Upper lobe of right lung (tissue), 1 donor: ENCODE measurements around the gene MAP3K9. TPM values are rescaled to one million over a fixed set of nuclear protein-coding genes. Genes with fewer than 3 reads are reported as not detected.

Source experiments
- ATAC-seq: fragments of 200-7000 bp; cut with Tn5 transposase; one replicate; pipeline ENCODE4 v1.9.1; 2020; ENCODE audit warnings: mild to moderate bottlenecking, moderate library complexity
- DNase-seq: peaks from one replicate; pipeline ENCODE4 v3.0.0-alpha.2; 2020
- H3K27ac ChIP-seq: fragments of 200-600 bp; one replicate; pipeline ENCODE4 v1.8.0; 2022
- H3K27me3 ChIP-seq: fragments of 200-600 bp; one replicate; pipeline ENCODE4 v1.8.0; 2022; ENCODE audit warnings: mild to moderate bottlenecking
- H3K36me3 ChIP-seq: fragments of 200-600 bp; one replicate; pipeline ENCODE4 v1.8.0; 2022
- H3K4me1 ChIP-seq: fragments of 200-600 bp; one replicate; pipeline ENCODE4 v1.8.0; 2022
- H3K4me3 ChIP-seq: fragments of 200-600 bp; one replicate; pipeline ENCODE4 v1.8.0; 2022; ENCODE audit warnings: mild to moderate bottlenecking
- H3K9me3 ChIP-seq: fragments of 200-600 bp; one replicate; pipeline ENCODE4 v1.8.0; 2022
- CTCF ChIP-seq: fragments of 200-600 bp; IDR thresholded peaks from one replicate; pipeline ENCODE4 v1.8.0; 2022; ENCODE audit warnings: antibody characterized with exemption
- intact Hi-C: fragments of 100-400 bp; cut with DNase I; formaldehyde crosslinking; loops from one replicate; pipeline ENCODE4 v1.11.0; 2022
- total RNA-seq: library from RNA; stranded (reverse); fragmentation: NEBNext Ultra II Directional; extraction: Animal tissue kit (Norgen Biotek cat#: 25700); gene quantifications from one replicate; pipeline ENCODE4 v1.2.1, GENCODE V29; 2021
- donor health status: DM: no; HTN: yes; CAD: no; lungs with severe emphysema.

The MAP3K9 gene
- total RNA-seq, 1 donor from 2014 or later = 12.0 TPM

- no peaks in the 10 kb centered on the region for H3K36me3 ChIP-seq
- ATAC-seq (no peak), DNase-seq (no peak)
- intact Hi-C loops = no loop called here
- no peak for TF ChIP-seq CTCF
- H3K4me1 ChIP-seq = no peaks in the 10 kb centered on the region
- H3K9me3 ChIP-seq = no peaks in the 10 kb centered on the region
- no peak overlapping the region for H3K27ac ChIP-seq
- H3K4me3 ChIP-seq = no peak overlapping the region
- no peaks in the 10 kb centered on the region for H3K27me3 ChIP-seq
These were observed 64.7 kb downstream of the MAP3K9 start for GRCh38 chr14:70744641-70745040.

- Histone ChIP-seq H3K27ac (no peak overlapping the region), H3K4me3 (no peak overlapping the region), H3K4me1 (no peaks in the 10 kb centered on the region), H3K9me3 (no peaks in the 10 kb centered on the region), H3K36me3 (peaks cover 8% of the 10 kb centered on the region), H3K27me3 (no peaks in the 10 kb centered on the region)
- DNase-seq (no peak), ATAC-seq (no peak)
- intact Hi-C loops = no loop called here
- no peak for TF ChIP-seq CTCF
These were observed 67.0 kb downstream of the MAP3K9 start for GRCh38 chr14:70742316-70742715.

- intact Hi-C loops = no loop called here
- Histone ChIP-seq H3K4me3 (no peak overlapping the region), H3K9me3 (no peaks in the 10 kb centered on the region), H3K36me3 (peaks cover 8% of the 10 kb centered on the region), H3K27ac (no peak overlapping the region), H3K27me3 (no peaks in the 10 kb centered on the region), H3K4me1 (no peaks in the 10 kb centered on the region)
- DNase-seq (no peak), ATAC-seq (no peak)
- TF ChIP-seq CTCF = no peak
These were observed 67.8 kb downstream of the MAP3K9 start for GRCh38 chr14:70741482-70741881.

GRCh38 chr14:70735043-70735442, 74.3 kb downstream of the MAP3K9 start:
- no peak overlapping the region for H3K27ac ChIP-seq
- no peak overlapping the region for H3K4me3 ChIP-seq
- H3K27me3 ChIP-seq = no peaks in the 10 kb centered on the region
- H3K9me3 ChIP-seq = no peaks in the 10 kb centered on the region
- intact Hi-C loops = no loop called here
- ATAC-seq (no peak), DNase-seq (no peak)
- H3K4me1 ChIP-seq = no peaks in the 10 kb centered on the region
- TF ChIP-seq CTCF = no peak
- peaks cover 8% of the 10 kb centered on the region for H3K36me3 ChIP-seq

GRCh38 chr14:70731447-70732239, 77.7 kb downstream of the MAP3K9 start:
- H3K27me3 ChIP-seq = no peaks in the 10 kb centered on the region
- H3K4me3 ChIP-seq = no peak overlapping the region
- H3K9me3 ChIP-seq = no peaks in the 10 kb centered on the region
- DNase-seq = no peak
- H3K27ac ChIP-seq = no peak overlapping the region
- intact Hi-C loops = no loop called here
- TF ChIP-seq CTCF = no peak
- no peaks in the 10 kb centered on the region for H3K36me3 ChIP-seq
- no peak for ATAC-seq
- H3K4me1 ChIP-seq = no peaks in the 10 kb centered on the region

- Histone ChIP-seq H3K4me3 (no peak overlapping the region), H3K27ac (no peak overlapping the region), H3K9me3 (no peaks in the 10 kb centered on the region), H3K4me1 (no peaks in the 10 kb centered on the region), H3K36me3 (no peaks in the 10 kb centered on the region), H3K27me3 (no peaks in the 10 kb centered on the region)
- intact Hi-C loops = no loop called here
- ATAC-seq = no peak
- TF ChIP-seq CTCF = no peak
- DNase-seq = no peak
These were observed 78.9 kb downstream of the MAP3K9 start for GRCh38 chr14:70730393-70730792.
